Transverse colon (tissue), 4 donors: Measurements from ENCODE around the gene FAM83F. TPM values are rescaled to one million over a fixed set of nuclear protein-coding genes. Genes with fewer than 3 reads are reported as not detected.

Experiments used
- DNase-seq: peaks from one replicate; pipeline ENCODE4 v3.0.0-alpha.2; 2019
- H3K27ac ChIP-seq, 4 donors: fragments of 200-600 bp; sonication (generic); 2 replicates each; pipeline ENCODE4 v1.5.1; 2016 to 2018; ENCODE audit warnings: inconsistent platforms in 4 of 4
- H3K27me3 ChIP-seq: fragments of 200-600 bp; sonication (generic); 2 replicates; pipeline ENCODE4 v1.5.1; 2017; ENCODE audit warnings: inconsistent platforms
- H3K36me3 ChIP-seq, 4 donors: fragments of 200-600 bp; sonication (generic); 2 replicates each; pipeline ENCODE4 v1.5.1; 2017 to 2019; ENCODE audit warnings: inconsistent platforms in 4 of 4
- H3K4me1 ChIP-seq, 4 donors: fragments of 200-600 bp; sonication (generic); 2 replicates each; pipeline ENCODE4 v1.5.1; 2017 to 2020; ENCODE audit warnings: inconsistent platforms in 4 of 4
- H3K4me3 ChIP-seq, 4 donors: fragments of 200-600 bp; sonication (generic); 1 replicate in 1 of 4; 2 replicates in 3 of 4; pipeline versions ENCODE4 v1.5.1 to v1.6.1; 2017 to 2019; ENCODE audit warnings: inconsistent platforms in 4 of 4
- H3K9me3 ChIP-seq, 2 donors: fragments of 200-600 bp; sonication (generic); 2 replicates each; pipeline ENCODE4 v1.5.1; 2017 to 2019; ENCODE audit warnings: inconsistent platforms in 2 of 2
- EP300 ChIP-seq: sonication (generic); formaldehyde crosslinking; IDR thresholded peaks from one replicate; pipeline ENCODE4 v1.6.1; 2017; ENCODE audit warnings: antibody characterized with exemption, low read depth
- POLR2A ChIP-seq: fragments of 450-650 bp; IDR thresholded peaks from one replicate; pipeline ENCODE4 v1.6.1; 2016; ENCODE audit warnings: antibody characterized with exemption, mild to moderate bottlenecking, moderate library complexity
- POLR2AphosphoS5 ChIP-seq, 3 donors: sonication (generic); formaldehyde crosslinking; IDR thresholded peaks; one replicate each; pipeline ENCODE4 v1.6.1; 2016; ENCODE audit warnings: antibody characterized with exemption in 3 of 3
- WGBS, 2 donors: methylation state at CpG; one replicate each; pipeline ENCODE4 v1.1.5; 2018; ENCODE audit warnings: low coverage in 1 of 2; 5-methylcytosine and 5-hydroxymethylcytosine counted together
- in situ Hi-C, 4 donors: fragments of 200-750 bp; cut with MboI; loops; one replicate each; pipeline versions ENCODE4 v1.15.0 to v1.15.1; 2017; ENCODE audit warnings: low sequenced_read_pairs in 3 of 4, low pct_ligation_motif_present in 1 of 4, low pct_unique_long_range_greater_than_20kb in 1 of 4
- intact Hi-C: fragments of 100-400 bp; cut with DNase I; formaldehyde crosslinking; loops from one replicate; pipeline ENCODE4 v1.15.1; 2023; ENCODE audit warnings: low total_unique reads
- total RNA-seq, 4 donors: library from RNA; depleted of rRNA; stranded (reverse); fragments of >200 nt; gene quantifications; one replicate each; pipeline ENCODE4 v1.1.0, GENCODE V29; 2016
- TF ChIP-seq, protein P1 (sequence below), 5 experiments: fragments of 200-600 bp in 3 of 5; fragments of 450-650 bp in 2 of 5; sonication (generic) in 3 of 5; IDR thresholded peaks; 1 replicate in 2 of 5; 2 replicates in 3 of 5; pipeline ENCODE4 v1.5.1; 2016 to 2017; ENCODE audit warnings: antibody characterized with exemption in 5 of 5, inconsistent platforms in 3 of 5, mild to moderate bottlenecking in 2 of 5, moderate library complexity in 1 of 5

Gene FAM83F
- total RNA-seq, 4 donors from 2014 or later: 18.7 to 36.3 (median 25.4) TPM

DNA sequence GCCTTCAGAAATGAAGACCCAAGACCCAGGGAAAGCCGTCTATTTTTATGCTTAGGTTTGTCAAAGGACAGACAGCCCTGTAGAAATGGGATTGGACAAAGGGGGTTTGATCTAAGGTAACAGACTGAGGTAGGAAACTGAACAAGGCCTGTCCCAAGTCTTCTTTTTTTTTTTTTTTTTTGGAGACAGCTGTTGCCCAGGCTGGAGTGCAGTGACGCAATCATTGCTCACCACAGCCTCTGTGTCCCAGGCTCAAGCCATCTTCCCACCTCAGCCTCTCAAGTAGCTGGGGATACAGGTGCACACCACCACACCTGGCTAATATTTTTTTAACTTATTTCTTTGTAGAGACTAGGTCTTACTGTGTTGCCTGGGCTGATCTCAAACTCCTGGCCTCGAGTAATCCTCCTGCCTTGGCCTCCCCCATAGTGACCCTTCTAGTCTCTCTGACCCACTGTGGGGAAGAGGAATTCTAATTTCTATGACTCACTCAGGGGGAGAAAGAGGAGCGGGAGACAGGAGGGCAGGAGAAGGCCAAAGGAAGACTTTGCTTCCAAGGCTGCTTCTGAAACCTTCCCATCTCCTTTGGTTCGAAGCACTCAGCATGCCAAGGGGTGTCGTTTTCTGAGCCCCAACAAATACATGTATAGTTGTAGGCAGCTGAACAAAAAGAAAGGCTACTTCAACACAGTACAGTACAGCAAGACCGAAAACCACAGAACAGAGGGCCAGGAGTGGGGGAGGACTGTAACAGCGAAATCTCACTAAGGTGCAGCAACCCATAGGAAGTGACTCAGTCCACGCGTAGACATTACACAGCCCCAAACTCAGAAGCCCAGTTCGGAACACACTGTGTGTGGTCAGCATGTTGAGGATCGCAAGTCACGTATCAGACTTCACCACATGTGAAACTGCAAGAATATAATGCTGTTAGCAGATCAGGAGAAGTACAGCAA is 33.7 kb upstream of the FAM83F start:
- Histone ChIP-seq H3K36me3 (no peaks in the 10 kb centered on the region), H3K9me3 (no peaks in the 10 kb centered on the region), H3K27me3 (no peaks in the 10 kb centered on the region), H3K4me1 (peaks cover 0 to 7% (median under 1%) of the 10 kb centered on the region in 4 donors), H3K27ac (peak overlapping the region in 2 of 4 donors; percentile 4 to 38), H3K4me3 (no peak overlapping the region)
- TF ChIP-seq POLR2A: no peak
- TF ChIP-seq, protein P1, sequence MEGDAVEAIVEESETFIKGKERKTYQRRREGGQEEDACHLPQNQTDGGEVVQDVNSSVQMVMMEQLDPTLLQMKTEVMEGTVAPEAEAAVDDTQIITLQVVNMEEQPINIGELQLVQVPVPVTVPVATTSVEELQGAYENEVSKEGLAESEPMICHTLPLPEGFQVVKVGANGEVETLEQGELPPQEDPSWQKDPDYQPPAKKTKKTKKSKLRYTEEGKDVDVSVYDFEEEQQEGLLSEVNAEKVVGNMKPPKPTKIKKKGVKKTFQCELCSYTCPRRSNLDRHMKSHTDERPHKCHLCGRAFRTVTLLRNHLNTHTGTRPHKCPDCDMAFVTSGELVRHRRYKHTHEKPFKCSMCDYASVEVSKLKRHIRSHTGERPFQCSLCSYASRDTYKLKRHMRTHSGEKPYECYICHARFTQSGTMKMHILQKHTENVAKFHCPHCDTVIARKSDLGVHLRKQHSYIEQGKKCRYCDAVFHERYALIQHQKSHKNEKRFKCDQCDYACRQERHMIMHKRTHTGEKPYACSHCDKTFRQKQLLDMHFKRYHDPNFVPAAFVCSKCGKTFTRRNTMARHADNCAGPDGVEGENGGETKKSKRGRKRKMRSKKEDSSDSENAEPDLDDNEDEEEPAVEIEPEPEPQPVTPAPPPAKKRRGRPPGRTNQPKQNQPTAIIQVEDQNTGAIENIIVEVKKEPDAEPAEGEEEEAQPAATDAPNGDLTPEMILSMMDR (IDR thresholded peaks at IDR 0.05): no peak
- no peak for TF ChIP-seq POLR2AphosphoS5 (IDR thresholded peaks at IDR 0.05)
- no peak for TF ChIP-seq EP300
- in situ Hi-C loops (no loop called here), intact Hi-C loops (no loop called here)
- 77 to 89% methylated on average over 3 to 13 of the region's 13 CpGs for WGBS, 2 donors
- peak; percentile 49 for DNase-seq

- 87 to 90% methylated on average over 9 of the region's 9 CpGs for WGBS, 2 donors
- H3K4me3 ChIP-seq: no peak overlapping the region
Observed at GRCh38 chr22:39962071-39962470, 32.7 kb upstream of the FAM83F start.

GRCh38 chr22:39965748-39966147 is 29.0 kb upstream of the FAM83F start:
- Histone ChIP-seq H3K4me3 (no peak overlapping the region), H3K4me1 (peaks cover 0 to 20% (median 12%) of the 10 kb centered on the region in 4 donors), H3K9me3 (no peaks in the 10 kb centered on the region), H3K27me3 (no peaks in the 10 kb centered on the region), H3K27ac (no peak overlapping the region), H3K36me3 (no peaks in the 10 kb centered on the region)
- 70 to 79% methylated on average over 2 to 5 of the region's 5 CpGs for WGBS, 2 donors
- intact Hi-C loops: no loop called here
- TF ChIP-seq POLR2AphosphoS5 (IDR thresholded peaks at IDR 0.05) (no peak), EP300 (no peak), POLR2A (no peak)
- TF ChIP-seq, protein P1 (IDR thresholded peaks at IDR 0.05): no peak
- in situ Hi-C loops: no loop called here
- DNase-seq: no peak

More at GRCh38 chr22:39962071-39962470, 32.7 kb upstream of the FAM83F start:
- H3K27ac ChIP-seq: no peak overlapping the region
- intact Hi-C loops: no loop called here
- TF ChIP-seq, protein P1 (IDR thresholded peaks at IDR 0.05): no peak
- TF ChIP-seq POLR2AphosphoS5 (IDR thresholded peaks at IDR 0.05) (no peak), POLR2A (no peak), EP300 (no peak)
- in situ Hi-C loops: no loop called here
- peaks cover 0 to 12% (median 5%) of the 10 kb centered on the region in 4 donors for H3K4me1 ChIP-seq
- no peak for DNase-seq
- no peaks in the 10 kb centered on the region for H3K27me3 ChIP-seq
- H3K36me3 ChIP-seq: no peaks in the 10 kb centered on the region
- H3K9me3 ChIP-seq: no peaks in the 10 kb centered on the region

- no peaks in the 10 kb centered on the region for H3K9me3 ChIP-seq
- no peak overlapping the region for H3K4me3 ChIP-seq
- in situ Hi-C loops: no loop called here
- TF ChIP-seq POLR2AphosphoS5 (IDR thresholded peaks at IDR 0.05): no peak
- TF ChIP-seq POLR2A: no peak
- no peak for TF ChIP-seq EP300
- TF ChIP-seq, protein P1 (IDR thresholded peaks at IDR 0.05): no peak
- WGBS, 2 donors: 58 to 61% methylated on average over 2 of the region's 2 CpGs
- intact Hi-C loops: no loop called here
- peak overlapping the region; percentile 55 to 76 (median 68) for H3K27ac ChIP-seq
- H3K27me3 ChIP-seq: no peaks in the 10 kb centered on the region
- H3K4me1 ChIP-seq: peaks cover 0 to 20% (median 12%) of the 10 kb centered on the region in 4 donors
- DNase-seq: no peak
- no peaks in the 10 kb centered on the region for H3K36me3 ChIP-seq
Observed at GRCh38 chr22:39966470-39966869, 28.3 kb upstream of the FAM83F start.
